GM12874 (cell line): ENCODE results near the gene MAL.

Source experiments
- TF ChIP-seq, protein P1 (sequence below): IDR thresholded peaks from 2 replicates; pipeline ENCODE4 v1.5.1; 2011; ENCODE audit warnings: low read depth, mild to moderate bottlenecking, control low read depth, low read length, moderate library complexity; ENCODE audit not compliant: insufficient read depth

The MAL gene

DNA sequence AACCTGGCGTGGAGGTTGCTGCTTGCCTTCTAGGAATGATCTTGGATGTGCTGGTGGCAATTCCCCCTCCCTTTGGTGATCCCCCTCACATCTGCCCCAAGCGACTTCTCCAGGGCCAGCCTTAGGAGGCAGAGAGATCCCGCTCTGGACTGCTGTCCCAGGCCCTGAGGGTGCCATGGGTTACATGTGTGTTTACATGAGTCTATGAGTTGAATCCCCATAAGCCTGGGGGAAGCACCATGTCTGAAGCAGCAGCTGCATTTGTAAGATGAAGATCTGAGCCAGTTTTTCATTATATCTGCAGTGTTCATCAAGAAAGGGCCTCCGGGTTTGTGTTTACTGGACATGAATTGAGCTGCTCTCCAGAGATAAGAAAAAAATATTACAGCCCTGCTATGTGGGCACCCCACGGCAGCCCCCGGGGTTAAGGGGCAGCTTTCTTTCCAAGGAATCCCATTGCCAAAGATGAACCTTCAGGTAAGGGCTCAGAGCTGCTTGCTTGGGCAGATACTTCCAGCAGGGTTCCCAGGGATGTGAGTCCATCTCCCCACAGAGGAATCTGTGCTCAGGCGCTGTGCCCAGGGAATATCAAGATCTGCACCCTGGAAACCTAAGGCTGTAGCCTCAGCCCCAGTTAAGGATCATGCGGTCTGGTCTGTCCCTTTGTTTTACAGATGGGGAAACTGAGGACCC, 50.1 kb downstream of the MAL start:
- TF ChIP-seq, protein P1, sequence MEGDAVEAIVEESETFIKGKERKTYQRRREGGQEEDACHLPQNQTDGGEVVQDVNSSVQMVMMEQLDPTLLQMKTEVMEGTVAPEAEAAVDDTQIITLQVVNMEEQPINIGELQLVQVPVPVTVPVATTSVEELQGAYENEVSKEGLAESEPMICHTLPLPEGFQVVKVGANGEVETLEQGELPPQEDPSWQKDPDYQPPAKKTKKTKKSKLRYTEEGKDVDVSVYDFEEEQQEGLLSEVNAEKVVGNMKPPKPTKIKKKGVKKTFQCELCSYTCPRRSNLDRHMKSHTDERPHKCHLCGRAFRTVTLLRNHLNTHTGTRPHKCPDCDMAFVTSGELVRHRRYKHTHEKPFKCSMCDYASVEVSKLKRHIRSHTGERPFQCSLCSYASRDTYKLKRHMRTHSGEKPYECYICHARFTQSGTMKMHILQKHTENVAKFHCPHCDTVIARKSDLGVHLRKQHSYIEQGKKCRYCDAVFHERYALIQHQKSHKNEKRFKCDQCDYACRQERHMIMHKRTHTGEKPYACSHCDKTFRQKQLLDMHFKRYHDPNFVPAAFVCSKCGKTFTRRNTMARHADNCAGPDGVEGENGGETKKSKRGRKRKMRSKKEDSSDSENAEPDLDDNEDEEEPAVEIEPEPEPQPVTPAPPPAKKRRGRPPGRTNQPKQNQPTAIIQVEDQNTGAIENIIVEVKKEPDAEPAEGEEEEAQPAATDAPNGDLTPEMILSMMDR = no peak

DNA sequence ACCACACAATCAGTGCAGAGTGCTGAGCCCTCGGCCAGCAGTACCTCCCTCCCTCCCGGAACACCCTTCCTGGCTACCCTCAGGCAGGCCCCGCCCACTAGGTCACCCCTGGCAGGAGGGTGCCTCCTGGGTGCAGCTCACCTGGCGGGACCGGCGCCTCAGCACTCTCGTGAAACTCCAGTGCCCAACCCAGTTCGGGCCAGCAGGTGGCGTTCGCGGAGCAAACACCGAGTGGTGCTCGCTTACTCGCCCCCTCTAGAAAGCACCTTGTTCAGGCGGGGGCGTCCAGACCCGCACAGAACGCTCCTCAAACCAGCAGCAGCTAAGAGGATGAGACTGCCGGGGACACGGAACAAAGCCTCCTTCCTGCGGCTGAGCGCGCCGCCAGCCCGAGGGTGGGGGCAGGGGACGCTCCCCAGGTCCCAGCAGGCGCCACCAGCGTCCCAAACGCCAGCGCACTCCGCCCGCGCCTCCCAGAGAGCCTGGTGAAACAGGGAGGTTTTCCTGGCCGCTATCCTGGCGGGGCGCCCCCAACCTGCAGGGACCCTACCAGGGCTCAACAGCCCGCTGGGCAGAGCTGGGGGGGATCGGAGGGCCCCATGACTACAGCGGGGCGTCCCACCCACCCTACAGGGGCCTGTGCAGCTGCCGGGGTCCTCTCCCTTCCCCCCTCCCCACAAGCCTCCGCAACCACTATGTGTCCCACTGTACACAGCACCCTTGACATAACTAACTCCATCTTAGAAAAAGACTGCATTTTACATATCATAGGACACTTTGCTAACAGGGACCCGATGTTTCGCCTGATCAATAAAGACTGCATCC, 51.4 kb downstream of the MAL start:
- TF ChIP-seq, protein P1 = peak; percentile 90

DNA sequence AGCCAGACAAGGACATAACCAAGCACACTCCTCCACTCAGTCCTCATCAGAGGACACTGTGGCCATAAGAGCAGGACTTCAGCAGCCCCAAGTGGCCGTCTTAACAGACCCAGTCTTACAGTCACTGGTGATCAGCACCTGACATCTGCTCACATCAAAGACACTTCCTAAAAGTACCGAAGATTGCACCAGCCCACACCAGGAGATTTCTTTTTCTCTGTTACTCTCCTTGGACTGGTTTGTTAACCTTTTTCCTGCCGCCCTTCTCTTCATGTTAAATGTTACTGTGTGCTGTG, 52.0 kb downstream of the MAL start:
- TF ChIP-seq, protein P1 = no peak

DNA sequence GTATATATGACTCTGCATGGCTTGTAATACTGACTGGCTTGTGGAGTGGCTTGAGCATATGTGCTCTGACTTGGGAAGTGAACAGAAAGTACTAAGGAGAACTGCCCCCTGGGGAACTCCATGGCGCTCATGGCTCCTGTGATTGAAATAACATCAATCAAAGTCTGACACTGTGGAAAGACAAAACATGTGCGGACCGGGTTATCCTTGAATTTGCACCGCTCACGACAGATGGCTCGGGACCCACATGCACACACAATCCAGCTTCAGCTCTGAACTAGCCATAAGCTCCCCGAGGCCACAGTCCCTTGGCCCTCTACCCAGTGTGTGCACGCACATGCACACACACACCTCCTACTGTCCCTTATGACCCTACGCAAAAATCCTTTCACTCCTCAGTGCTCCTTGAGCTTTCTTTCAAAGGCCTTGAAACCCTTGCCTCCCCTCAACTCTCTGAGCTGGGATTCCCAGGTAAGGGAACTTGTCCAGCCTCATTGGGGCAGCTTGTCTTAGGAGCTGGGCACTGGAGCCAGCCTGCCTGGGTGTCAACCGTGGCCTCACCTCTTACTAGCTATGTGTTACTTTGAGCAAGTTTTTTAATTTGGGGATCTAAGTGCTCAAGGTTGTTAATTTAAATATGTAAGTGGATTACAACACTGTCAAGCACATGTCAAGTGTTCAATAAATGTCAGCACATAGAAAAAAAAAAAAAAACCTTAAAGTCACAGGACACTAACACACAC, 52.5 kb downstream of the MAL start:
- TF ChIP-seq, protein P1 = no peak

DNA sequence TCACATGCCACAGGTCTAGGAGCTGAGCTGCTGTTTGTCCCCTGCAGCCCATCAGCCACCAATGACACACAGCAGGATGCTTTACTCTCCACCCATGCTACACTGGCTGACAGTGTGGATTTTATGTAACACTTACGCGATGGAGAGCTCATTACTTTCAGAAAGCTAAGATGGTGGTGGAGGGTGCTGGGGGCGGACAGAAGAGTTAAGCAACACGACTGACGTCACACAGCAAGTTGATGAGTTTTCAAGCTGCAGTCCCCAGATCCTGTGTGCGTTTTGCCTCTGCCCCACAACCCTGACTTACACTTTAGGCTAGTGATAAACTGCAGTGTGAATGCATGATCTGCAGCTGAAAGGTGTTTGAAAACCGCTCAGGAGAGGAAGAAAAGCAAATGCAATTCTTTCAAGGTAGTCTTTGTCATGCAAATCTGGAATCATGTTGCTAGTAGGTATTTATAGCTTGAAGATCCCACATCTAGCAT, 53.7 kb downstream of the MAL start:
- TF ChIP-seq, protein P1 = no peak

DNA sequence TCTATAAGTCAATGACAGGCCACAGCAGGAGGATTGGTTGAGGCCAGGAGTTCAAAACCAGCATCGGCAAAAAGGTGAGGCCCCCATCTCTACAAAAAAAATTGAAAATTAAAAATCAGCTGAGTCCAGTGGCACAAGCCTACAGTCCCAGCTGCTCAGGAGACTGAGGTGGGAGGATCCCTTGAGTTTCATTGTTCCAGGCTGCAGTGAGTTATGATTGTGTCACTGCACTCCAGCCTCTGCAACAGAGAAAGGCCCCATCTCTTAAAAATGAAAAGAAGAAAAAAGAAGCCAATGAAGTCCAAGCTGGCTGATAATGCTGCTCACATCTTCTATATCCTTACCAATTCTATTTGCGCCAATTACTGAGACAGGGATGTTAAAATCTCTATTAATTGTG, 57.0 kb downstream of the MAL start:
- TF ChIP-seq, protein P1 = no peak

DNA sequence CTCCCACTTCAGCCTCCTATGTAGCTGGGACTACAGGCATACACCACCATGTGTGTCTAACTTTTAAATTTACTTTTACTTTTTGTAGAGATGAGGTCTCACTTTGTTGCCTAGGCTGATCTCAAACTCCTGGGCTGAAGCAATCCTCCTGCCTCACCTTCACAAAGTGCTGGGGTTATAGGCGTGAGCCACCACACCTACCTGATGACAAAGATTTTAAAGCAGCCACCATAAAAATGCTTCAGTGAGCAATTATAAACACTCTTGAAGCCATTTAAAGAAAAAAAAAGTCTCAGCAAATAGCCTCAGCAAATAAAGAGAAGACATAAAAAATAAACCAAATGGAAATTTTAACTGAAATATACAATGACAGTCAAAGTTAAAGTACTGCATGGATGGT, 60.5 kb downstream of the MAL start:
- TF ChIP-seq, protein P1 = no peak
